Choroid plexus epithelial cell (primary cell): ENCODE data around the gene MSN.
A peak's percentile ranks its signal among the peaks of the same experiment; 100 is the strongest.

Source experiments
- DNase-seq: peaks from one replicate; pipeline ENCODE4 v3.0.0-alpha.2; 2010; ENCODE audit warnings: low read depth
- H3K4me3 ChIP-seq: 2 replicates; pipeline ENCODE4 v1.5.1; 2011; ENCODE audit warnings: low read depth, mild to moderate bottlenecking, control low read depth, low read length, moderate library complexity
- TF ChIP-seq, protein P1 (sequence below): conservative IDR thresholded peaks from 2 replicates; pipeline ENCODE4 v1.5.1; 2011; ENCODE audit warnings: low read depth, mild to moderate bottlenecking, control low read depth, inconsistent platforms, low read length, moderate library complexity

MSN gene

DNA sequence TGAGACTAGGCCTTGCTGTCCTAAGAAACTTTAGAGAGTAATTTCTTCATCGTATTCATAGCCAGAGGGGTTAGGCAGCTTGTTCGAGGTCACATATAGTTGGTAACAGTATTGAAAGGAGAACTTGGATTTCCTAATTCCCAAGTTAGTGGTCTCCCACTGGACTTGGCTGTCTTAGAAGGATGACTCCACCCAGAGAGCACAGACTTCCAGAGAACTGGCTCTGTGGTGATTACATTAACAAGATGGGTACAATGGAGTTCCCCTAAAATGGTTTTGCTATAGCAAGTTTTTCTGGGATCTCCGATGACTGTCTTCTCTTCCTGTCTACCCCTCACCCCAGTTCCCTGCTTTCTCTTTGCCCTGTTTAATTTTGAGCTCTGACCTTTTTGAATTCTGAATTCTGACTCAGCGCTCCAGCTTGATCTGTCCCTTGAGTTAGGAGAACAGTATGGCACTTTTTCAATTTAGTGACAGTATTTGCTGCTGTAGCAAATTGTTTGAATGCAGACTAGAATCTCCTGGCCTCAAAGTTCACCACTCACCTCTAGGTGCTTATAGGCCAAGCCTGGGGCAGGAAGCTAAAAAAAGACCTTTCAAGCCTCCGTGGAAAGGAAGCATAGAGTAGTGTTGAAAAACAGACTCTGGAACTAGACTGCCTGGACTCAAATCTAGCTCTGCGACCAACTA is 6.9 kb downstream of the MSN start:
- TF ChIP-seq, protein P1, sequence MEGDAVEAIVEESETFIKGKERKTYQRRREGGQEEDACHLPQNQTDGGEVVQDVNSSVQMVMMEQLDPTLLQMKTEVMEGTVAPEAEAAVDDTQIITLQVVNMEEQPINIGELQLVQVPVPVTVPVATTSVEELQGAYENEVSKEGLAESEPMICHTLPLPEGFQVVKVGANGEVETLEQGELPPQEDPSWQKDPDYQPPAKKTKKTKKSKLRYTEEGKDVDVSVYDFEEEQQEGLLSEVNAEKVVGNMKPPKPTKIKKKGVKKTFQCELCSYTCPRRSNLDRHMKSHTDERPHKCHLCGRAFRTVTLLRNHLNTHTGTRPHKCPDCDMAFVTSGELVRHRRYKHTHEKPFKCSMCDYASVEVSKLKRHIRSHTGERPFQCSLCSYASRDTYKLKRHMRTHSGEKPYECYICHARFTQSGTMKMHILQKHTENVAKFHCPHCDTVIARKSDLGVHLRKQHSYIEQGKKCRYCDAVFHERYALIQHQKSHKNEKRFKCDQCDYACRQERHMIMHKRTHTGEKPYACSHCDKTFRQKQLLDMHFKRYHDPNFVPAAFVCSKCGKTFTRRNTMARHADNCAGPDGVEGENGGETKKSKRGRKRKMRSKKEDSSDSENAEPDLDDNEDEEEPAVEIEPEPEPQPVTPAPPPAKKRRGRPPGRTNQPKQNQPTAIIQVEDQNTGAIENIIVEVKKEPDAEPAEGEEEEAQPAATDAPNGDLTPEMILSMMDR = no peak
- DNase-seq = no peak
- H3K4me3 ChIP-seq = no peak overlapping the region

DNA sequence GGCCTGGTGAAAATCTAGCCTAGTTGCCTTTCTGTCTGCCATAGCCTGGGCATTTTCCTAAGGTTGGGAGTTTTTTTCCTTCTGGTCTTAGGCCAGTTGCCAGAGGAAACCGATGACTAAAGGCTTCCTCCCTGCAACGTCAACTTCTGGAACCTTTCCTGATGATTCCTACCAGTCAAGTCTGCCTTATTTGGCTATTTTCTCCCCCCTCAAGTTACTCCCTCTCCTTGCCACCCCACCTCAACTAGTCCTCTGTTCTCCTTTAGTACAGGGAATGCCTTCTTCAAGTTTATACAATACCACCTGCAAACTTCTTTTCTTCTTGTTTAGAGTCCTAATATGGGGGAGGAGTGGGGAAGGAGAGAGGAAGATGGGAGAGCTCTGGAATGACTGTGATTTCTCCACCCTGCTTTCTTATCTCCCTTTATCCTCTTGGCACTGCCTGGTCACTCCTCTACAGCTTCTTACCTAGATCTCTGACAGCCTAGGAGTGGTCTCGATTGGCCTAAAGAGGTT is 10.6 kb downstream of the MSN start:
- no peak overlapping the region for H3K4me3 ChIP-seq
- DNase-seq = peak; percentile 79

DNA sequence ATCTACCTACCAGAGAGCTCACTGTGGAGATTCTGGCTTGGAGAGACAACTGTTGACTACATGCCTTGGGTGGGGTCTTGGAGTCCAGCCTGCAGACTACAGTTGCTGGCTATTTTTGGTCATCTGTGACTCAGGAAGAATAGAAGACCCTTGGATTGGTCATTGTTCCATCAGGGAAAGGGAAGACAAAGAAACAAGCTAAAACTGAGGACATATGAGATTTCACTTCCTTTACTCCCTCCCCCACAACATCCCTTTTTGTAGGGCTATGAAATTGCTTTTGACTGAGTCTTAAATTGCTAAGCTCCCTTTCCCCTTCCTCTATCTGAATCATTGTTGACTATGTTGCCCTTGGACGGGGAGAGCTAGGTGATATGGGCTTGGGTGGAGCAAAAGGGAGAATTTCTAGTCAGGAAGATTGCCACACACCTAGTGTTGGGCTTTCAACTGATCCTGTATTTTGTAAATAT is 11.7 kb downstream of the MSN start:
- DNase-seq = no peak
- no peak overlapping the region for H3K4me3 ChIP-seq
- TF ChIP-seq, protein P1 = no peak

More for the DNA sequence above, 10.6 kb downstream of the MSN start:
- TF ChIP-seq, protein P1 = no peak

DNA sequence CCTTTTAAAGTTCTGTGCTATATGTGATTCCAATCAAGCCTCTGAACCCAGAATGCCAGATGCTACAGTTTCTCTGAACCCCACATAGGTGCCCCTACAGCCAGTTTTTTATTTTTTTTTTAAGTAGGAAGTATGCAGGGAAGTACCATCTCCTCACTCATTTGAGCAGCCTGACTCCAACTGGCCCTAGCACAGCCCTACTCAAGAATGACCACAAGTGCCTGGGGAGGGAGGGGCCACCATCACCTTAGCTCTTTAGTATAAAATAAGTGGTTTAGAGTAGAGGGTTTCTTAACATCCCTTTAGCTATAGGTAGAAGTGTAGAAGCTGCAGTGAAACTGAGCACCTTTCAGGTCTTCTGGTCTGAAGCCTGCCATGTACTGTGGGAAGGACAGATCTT is 14.4 kb downstream of the MSN start:
- DNase-seq = no peak
- H3K4me3 ChIP-seq = no peak overlapping the region
- TF ChIP-seq, protein P1 = no peak

DNA sequence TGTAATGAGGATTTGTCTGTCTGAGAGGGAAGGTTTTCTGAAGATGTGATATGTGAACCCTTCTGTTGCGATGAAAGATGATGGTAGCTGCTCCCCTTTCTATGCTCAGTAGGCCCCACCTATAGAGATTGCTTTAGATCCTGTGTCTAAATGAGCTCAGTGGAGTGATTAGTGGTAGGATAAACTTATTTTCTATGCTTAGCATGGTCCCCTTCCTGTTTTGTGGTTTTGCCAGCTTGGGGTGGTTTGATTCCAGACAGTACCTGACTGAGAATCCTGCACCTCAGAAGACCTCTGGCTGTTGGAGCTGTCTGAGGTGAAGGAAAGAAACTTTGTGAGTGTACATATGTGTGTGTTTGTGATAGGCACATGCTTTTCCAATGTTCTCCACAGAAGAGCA is 17.7 kb downstream of the MSN start:
- no peak overlapping the region for H3K4me3 ChIP-seq
- DNase-seq = no peak
- TF ChIP-seq, protein P1 = no peak

DNA sequence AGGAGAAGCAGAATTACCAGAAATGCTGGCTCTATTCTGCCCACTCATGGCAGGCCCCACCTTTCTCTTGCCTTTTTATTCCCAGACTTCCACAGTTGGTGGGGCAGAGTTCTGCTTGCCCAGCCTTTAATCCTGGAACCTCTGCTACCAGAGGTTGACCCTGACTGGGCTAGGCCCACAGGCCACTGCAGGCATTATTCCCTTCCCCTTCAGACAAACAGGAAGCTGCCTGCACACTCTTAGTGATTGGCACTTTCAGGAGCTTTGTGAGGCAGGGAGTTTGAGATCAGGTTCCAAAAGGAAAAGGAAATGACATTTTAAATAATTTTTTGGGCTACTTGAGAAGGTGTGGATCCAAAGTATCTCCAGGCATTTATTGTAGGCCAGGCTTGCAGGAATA is 18.8 kb downstream of the MSN start:
- H3K4me3 ChIP-seq = no peak overlapping the region
- no peak for DNase-seq
- TF ChIP-seq, protein P1 = no peak

DNA sequence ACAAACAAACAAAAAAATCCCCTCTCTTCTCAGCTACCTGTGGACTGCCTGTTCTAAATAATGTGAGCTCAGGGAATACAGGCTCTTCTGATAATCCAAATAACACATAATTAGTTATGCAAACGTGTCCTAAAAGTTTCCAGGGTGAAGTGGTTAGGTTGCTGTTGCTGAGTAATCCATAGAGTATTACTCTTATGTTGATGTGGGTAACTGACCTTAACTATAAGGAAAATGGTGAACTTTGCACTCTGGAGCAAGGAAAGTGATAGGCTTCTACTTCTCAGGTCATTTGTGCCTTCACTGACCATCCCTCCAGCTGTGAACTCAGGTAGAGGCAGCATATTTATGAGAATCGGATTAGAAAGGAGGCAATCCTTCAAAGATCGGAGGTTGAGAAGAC is 19.9 kb downstream of the MSN start:
- no peak for DNase-seq
- H3K4me3 ChIP-seq = no peak overlapping the region
- TF ChIP-seq, protein P1 = no peak
